Ramos (cell line): ENCODE data around the gene ATXN1.
"Not testable (repeated sequence)": the region's sequence is repeated elsewhere in the genome, so short reads cannot be mapped to it uniquely, and the experiment has no call there.

Experiments used
- in situ Hi-C: fragments of 300-500 bp; cut with MboI; formaldehyde crosslinking; loops from one replicate; pipeline ENCODE4 v1.14.3; 2022; ENCODE audit warnings: low sequenced_read_pairs; ENCODE audit not compliant: unreplicated experiment

The ATXN1 gene

DNA sequence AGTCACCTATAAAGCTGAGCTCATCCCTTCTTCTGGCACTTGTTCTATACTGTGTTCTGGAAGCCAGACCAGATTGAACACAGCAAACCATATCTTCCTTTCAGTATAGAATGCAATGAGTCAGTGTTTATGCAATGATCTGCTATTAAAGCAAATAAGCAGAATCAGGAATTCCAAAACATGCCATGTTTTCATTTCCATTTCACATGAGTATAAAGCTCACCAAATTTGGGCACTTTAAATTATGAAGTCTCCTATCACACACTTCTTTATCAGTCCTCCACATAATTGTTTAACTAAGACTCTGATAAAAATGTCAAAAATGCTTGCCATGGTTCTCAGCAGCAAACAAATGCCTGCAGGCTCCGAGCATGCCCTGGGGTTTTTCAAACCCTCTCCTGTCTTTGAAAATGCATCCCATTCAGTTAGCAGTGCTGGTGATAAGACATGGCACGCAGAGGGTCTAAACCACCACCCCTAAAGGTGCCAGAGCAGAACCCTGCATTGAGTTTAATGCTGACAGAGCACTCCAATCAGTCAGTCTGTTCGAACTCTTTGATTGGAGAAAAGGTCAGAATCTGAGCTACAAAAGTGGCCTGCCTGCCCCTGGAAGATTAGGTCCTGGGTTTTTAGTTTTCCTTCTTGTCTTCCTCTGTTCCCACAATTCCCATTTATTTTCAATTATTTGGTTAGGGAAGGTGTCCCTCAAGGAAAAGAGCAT lies 288.8 kb downstream of the ATXN1 start:
- in situ Hi-C loops = no loop called here

DNA sequence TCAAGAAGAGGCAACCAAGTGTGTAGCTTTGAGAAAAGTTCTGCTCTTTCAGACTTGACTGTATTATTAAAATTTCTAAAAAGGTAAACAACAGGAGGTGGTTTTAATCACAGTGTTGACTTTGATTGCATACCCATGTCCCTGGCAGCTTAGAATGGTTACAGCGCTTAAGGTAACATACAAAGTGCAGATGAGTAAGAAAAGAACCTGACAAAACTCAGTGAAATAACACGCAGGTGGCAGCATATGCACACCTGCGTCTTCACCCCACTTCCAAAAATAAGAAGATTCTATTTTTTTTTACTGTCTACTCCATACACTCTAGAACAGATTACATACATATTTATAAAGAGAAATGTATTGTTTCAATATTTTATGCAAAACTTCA lies 289.4 kb downstream of the ATXN1 start:
- in situ Hi-C loops = no loop called here

DNA sequence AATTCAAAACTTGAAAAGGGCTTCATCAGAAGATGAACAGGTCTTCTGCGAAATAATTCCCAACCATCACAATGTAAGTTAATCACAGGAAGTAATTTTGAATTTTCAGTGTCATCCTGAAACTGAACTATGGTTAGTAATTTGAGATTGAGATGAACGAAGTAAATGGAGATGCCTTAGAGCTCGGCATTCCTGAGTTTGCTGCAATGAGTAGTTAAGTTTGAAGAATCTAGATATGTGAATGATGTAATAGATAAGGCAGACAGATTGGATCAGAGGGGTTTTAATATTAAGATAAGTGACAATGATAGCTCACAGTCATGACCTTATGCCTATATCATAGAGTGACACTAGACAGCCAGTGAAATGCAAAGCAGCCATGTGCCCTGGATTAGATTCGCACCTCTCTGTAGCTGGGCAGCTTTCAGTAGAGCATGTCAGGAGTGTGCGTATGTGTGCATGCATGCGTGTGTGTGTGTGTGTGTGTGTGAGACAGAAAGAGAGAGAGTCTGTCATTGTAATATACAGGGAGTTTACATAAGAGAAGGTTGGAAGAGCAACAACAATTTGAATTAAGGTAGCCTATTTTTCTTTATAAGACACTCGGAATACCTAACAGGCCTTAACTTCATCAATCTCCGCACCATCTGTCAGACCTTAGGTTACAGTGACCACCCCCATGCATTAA lies 289.9 kb downstream of the ATXN1 start:
- in situ Hi-C loops = no loop called here

DNA sequence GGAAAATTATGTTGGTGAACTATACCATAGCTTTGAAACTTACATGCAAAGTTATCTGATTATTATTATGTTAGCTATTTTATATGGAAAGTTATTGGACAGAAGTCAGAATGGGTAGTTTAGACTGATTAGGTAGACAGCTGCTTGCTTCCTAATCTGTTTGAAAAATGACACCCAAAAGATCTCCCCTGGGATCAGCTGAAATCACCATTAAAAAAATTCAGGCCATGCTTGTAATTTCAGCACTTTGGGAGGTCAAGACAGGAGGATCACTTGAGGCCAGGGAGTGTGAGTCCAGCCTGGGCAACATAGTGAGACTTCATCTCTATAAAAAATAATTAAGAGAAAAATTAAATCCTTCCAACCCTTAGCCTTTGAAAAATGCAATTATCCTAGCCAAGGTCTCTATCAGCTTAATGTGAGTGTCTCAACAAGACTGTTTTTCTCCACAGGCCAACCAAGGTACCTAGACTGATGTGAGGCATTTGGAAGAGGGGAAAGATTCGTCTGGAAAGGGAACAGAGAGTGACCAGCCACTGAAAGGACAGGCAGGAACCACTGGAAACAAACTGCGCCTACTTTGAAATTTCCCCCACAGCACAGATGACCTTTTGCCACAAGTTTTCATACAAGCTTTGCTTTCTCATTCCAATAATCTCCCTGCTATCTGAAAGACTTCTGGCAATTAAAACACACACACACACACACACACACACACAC lies 290.6 kb downstream of the ATXN1 start:
- in situ Hi-C loops = no loop called here

DNA sequence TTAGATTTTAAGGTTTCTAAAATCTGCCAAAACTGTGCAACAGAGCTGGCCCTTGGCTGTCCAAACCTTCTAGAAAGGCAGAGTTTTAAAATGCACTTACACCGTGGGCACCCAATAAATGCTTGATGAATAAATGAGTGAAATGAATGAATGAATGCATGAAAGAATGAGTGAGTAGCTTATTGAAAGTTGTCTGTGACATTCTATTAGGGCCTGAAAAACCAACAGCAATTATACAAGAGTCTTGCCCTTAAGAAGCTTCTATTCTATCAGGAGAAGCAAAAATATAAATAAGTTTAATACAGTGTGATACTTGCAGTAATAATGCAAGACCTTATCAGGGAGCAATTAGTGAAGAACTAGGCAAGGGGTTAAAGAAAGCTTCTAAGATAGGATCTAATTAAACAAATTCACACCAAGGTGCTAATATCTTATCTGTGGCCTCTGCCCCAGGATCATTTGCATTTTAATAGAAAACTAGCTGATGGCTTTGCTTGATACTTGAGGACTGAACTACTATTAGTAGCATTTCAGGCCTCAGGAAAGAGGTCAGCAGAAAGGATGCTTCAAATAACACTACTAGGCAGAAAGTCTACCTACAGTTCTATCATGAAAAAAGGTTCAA lies 292.2 kb downstream of the ATXN1 start:
- in situ Hi-C loops = no loop called here

DNA sequence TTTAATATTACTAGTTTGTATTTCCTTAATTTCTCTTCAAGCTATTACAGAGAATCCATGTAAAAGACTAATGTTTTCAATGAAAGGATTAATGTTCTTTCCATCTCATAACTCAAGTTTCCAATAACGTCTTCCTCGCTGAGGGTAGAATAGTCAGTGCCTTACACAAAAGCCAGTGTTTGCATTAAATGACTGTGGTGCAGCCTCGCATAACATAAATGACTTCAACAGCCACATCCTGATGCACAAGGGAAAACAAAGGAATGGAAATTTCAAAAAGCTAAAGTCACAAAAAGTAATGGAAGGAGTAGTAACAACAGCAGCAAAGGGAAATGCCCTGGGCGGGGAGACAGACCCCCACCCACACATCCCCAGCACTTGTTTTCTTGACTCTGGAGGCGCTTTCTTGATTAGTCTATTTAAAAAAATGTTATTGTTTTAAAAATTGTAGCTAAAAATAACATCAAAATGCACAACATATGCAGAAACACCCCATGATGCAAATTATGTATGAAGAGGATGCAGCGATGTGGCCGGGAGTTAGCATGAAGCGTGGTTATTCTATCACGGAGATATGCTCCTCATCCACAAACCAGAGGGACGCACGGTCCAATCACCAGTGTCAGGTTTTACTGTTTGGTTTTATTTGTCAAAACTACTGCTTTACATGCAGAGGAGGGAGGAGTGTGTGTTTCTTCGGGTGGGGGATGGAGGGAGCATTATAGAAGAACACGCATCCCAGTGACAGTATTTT lies 294.3 kb downstream of the ATXN1 start:
- in situ Hi-C loops = no loop called here

DNA sequence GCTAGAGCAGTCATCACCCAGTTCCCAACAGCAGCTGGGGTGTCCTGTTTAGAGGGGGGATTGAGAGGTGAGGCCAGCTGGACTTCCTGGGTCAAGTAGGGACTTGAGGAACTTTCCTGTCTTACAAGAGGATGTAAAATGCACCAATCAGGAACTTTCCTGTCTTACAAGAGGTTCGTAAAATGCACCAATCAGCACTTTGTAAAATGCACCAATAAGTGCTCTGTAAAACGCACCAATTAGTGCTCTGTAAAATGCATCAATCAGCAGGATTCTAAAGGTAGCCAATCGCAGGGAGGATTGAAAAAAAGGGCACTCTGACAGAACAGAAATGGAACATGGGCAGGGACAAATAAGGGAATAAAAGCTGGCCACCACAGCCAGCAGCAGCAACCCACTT lies 297.2 kb downstream of the ATXN1 start:
- in situ Hi-C loops = no loop called here

DNA sequence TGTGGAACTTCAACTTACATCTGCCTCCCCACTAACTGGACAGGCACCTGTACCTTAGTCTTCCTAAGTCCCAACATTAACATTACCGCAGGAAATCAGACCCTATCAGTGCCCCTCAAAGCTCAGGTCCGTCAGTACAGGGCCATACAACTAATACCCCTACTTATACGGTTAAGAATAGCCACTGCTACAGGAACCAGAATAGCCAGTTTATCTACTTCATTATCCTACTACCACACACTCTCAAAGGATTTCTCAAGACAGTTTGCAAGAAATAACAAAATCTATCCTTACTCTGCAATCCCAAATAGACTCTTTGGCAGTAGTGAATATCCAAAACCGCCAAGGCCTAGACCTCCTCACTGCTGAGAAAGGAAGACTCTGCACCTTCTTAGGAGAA lies 298.0 kb downstream of the ATXN1 start:
- in situ Hi-C loops = not testable (repeated sequence)

DNA sequence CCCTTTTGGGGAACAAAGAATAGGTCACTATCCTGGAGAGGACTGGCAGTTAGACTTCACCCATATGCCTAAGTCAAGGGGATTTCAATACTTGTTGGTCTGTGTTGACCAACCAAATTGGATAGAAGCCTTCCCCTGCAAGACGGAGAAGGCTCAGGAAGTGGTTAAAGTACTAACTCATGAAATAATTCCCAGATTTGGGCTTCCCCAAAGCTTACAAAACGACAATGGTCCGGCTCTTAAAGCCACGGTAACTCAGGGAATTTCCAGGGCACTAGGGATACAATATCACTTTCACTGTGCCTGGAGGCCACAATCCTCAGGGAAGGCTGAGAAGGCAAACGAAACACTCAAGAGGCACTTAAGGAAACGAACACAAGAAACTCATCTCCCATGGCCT lies 299.8 kb downstream of the ATXN1 start:
- in situ Hi-C loops = no loop called here

DNA sequence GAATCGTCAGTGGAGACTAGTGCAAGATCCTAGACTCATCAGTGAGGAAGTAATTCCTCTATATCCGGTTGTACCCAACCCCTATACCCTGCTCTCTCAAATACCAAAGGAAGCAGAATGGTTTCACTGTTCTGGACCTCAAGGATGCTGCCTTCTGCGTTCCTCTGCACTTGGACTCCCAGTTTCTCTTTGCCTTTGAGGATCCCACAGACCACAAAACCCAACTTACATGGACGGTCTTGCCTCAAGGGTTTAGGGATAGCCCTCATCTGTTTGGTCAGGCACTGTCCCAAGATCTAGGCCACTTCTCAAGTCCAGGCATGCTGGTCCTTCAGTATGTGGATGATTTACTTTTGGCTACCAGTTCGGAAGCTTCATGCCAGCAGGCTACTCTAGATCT lies 301.8 kb downstream of the ATXN1 start:
- in situ Hi-C loops = not testable (repeated sequence)

DNA sequence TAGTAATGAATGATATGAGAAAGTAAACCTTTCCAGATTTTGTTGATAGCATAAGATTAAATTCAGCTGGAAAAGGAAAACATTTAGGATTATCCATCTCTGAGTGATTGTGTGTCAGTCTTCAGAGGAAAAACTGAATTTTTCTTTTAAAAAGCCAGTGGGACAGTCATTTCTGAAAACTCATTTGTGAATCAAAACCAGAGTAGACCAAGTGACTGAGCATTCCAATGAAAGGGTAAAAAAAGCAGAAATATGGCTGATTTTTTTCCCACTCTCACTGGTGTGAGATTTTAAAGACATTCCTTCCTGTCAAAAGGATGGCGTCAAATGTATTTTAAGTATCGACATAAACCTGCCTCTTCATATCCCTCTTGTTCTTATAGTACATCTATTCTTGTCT lies 308.9 kb downstream of the ATXN1 start:
- in situ Hi-C loops = no loop called here

DNA sequence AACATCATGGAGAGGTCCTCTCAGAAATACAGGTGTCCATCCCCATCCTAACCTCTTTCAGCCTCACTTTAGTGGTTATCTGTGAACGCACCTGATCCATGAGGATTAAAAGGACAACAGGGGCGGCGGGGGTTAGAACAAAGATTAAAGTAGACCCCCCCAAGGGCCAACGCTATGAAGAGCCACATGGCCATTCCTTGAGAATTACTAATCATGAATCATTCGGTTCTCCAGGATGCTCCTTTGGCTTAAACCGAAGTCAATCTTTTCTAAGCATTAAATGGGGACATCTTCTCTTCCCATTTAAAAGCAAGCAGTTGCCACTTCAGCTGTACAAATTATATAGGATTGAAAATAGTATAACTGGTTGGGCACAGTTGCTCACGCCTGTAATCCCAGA lies 310.4 kb downstream of the ATXN1 start:
- in situ Hi-C loops = no loop called here

DNA sequence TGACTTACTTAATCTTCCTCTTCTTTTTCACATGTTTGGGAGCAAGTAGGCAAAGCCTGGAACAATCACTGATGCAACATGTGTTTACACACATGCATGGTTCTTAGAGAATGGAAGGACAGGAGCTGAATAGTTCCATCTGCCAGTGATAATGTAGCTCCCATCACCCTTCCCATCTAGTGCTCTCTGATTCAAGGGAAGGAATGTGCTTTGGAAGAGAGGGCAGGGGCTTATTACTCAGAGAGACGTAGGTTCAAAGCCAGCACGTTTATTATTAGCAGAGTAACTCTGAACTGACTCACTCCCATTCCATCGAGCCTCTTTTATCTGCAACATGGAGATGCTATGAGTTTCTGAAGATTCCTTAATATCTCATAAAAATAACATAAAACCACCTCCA lies 311.0 kb downstream of the ATXN1 start:
- in situ Hi-C loops = no loop called here

DNA sequence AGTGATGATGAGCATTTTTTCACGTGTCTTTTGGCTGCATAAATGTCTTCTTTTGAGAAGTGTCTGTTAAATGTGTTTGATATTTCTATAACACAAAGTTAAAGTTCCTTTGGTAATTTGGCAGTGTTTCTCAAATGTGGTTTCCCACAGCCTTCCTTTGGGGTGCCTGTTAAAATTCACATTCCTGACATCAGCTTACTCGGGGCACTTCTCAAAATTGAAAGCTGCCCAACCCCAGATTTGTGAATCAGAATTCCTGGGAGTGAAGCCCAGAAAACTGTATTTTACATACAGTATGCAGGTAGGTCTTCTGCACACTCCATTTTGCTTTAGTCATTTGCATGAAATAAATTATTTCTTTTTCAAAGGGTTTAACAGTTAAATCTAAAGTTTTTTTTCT lies 315.0 kb downstream of the ATXN1 start:
- in situ Hi-C loops = no loop called here

DNA sequence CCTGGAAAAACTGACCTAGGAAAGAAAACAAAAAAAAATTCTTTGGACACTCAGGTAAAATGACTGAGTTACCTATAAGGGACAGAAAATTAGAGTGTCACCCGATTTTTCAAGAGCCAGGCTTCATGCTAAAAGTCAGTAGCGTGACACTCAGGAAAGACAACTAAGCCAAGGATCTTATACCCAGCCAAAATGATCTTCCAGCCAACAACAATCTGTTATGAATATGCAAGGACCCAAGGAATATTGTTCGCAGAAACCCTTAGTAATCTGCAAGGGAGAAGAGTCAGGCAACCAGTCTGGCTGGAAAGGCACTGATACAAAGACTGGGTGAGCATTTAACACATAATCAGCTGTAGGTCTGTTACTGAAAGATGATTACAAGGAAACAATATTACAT lies 319.2 kb downstream of the ATXN1 start:
- in situ Hi-C loops = no loop called here

DNA sequence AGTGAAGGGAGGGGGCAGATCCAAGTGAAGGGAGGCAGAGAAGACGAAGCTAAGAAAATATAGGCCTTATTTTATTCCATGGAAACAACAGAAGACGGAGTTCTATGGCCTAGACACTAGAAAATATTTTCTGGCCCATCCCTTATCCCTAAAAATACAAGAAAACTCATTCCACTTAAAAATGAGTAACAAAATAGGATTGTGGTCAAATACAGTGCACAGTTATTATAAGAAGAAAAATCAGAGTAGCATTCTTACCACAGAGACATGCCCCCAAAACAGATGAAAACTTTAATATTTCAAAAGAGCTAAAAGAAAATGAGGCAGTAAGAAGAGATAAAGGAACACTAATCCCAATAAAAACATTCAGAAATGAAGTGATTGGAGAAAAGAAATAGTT lies 320.0 kb downstream of the ATXN1 start:
- in situ Hi-C loops = no loop called here

DNA sequence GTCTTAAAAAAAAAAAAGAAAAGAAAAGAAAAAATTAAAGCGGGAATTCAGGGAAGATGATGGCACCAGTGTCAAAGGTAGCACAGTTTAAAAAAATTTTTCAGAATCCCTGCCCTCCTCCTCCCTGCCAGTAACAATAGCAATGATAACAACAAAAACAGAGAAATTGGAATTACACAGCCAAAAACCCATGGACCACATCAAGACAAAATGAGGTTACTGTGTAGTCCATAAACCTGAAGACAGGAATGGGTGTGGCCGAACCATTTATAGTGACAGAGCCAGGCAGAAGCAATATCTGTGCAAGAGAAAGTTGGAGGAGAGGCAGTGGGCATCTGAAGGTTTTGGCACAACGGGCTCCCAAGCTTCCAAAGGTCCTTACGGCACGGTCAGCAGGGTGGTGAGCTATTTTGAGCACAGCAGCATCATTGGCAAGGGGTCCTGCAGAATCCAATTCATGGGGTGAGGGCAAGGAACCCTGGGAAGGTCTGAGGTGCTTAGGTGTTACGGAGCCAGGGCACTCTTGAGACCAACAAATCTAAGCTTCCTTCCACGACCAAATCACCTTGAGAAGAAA lies 320.5 kb downstream of the ATXN1 start:
- in situ Hi-C loops = no loop called here

DNA sequence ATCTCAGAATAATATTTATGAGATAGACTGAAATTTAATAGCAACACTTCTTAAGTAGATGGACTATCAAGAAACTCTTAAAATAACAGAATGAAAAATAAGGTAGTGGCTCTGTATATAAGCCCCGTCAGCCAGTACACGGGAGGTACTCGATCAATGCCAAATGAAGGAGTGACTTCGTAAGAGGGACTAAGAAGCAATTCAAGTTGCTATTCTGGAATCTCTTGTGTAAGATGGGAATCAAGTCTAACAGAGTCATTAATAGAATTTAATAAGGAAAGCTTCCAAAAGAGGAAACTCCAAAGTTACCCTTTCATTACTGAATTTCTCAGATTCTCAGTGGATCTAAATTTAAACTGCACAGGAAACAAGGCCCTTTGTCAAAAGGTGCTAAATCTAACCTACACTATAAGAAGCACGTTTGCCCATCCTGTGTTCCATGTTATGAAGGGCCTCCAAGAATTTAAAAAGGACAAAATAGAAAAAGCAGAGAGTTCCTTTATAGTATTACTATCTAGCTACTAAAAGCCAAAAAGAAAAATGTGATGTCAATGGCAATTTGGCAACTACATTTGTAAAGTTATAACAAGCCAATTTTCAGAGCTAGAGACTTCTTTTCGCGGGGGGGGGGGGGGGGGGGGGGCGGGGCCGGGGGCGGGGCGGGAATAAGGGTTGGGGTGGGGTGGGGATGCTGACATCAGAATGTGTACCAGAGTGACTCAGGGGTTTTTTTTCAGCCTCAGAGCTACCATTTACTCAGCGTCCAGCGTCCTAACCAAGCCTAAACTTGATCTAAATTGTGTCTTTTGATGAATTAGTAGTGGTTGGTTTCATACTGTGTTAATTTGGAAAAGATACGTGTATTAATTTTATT lies 322.3 kb downstream of the ATXN1 start:
- in situ Hi-C loops = no loop called here

DNA sequence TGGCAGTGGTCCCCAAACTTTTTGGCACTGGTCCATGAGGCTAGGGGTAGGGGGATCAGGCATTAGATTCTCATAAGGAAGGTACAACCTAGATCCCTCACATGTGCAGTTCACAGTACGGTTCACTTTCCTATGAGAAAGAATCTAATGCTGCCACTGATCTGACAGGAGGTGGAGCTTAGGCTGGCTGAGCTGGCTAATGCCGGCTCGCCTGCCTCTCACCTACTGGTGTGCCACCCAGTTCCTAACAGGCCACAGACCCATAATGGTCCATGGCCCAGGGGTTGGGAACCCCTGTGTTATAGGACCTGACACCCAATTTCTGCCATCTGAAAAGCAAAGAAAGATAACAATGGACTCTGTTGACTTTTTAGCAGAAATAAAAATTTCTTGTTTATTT lies 323.3 kb downstream of the ATXN1 start:
- in situ Hi-C loops = no loop called here
